Endothelial cell of umbilical vein (primary cell): ENCODE measurements around the gene SUCNR1. TPM values are rescaled to one million over a fixed set of nuclear protein-coding genes. Genes with fewer than 3 reads are reported as not detected.

Experiments used
- BruUV-seq: library from RNA; stranded (reverse); fragments of 400-500 nt; replicated peaks from 2 replicates; lab custom pipeline; 2021; lab: Mats Ljungman, UMichigan
- CTCF ChIA-PET: fragments of 300-600, 350-600 bp; sonication (Branson Sonifier 250); formaldehyde crosslinking; loops from one replicate; lab custom pipeline; 2021; ENCODE audit warnings: antibody characterized with exemption, inconsistent platforms; lab: Charles Lee
- POLR2A ChIA-PET: fragments of 300-600, 350-600 bp; sonication (Branson Sonifier 250); formaldehyde crosslinking; loops from one replicate; lab custom pipeline; 2021; ENCODE audit warnings: antibody characterized with exemption, inconsistent platforms; lab: Charles Lee
- DNase-seq: peaks from one replicate; pipeline ENCODE4 v3.0.0-alpha.2; 2011; ENCODE audit warnings: low read depth, low spot score
- FAIRE-seq: peaks from 2 replicates; lab custom pipeline; 2011; peaks lifted over from hg19 to GRCh38; lab: Jason Lieb, UNC
- H2AFZ ChIP-seq: 2 replicates; pipeline ENCODE4 v1.6.0; 2012; ENCODE audit warnings: low read depth, low read length, control low read depth, inconsistent platforms
- H3K27ac ChIP-seq: 2 replicates; pipeline ENCODE4 v1.5.1; 2011; ENCODE audit warnings: low read depth, mild to moderate bottlenecking, control low read depth, low read length, moderate library complexity; ENCODE audit not compliant: insufficient read depth
- H3K27me3 ChIP-seq, 2 experiments: 2 replicates each; pipeline versions ENCODE4 v1.6.0 to v1.6.1; 2011; ENCODE audit warnings: low read length in 2 of 2, mixed read lengths in 1 of 2; ENCODE audit not compliant: control insufficient read depth in 2 of 2, insufficient read depth in 2 of 2
- H3K36me3 ChIP-seq, 2 experiments: 2 replicates in 1 of 2; 3 replicates in 1 of 2; pipeline ENCODE4 v1.5.1; 2011; ENCODE audit warnings: low read length in 2 of 2, mild to moderate bottlenecking in 1 of 2, moderate library complexity in 1 of 2; ENCODE audit not compliant: control insufficient read depth in 2 of 2, insufficient read depth in 2 of 2; ENCODE audit errors: extremely low read depth in 1 of 2
- H3K4me1 ChIP-seq: 3 replicates; pipeline ENCODE4 v1.5.1; 2011; ENCODE audit warnings: mild to moderate bottlenecking, low read length; ENCODE audit not compliant: control insufficient read depth, insufficient read depth; ENCODE audit errors: extremely low read depth
- H3K4me2 ChIP-seq: 2 replicates; pipeline ENCODE4 v1.6.1; 2011; ENCODE audit warnings: low read length, control low read depth, mixed read lengths; ENCODE audit not compliant: insufficient read depth
- H3K4me3 ChIP-seq, 3 experiments: fragments of 200-600 bp in 1 of 3; sonication (generic), shearing (Covaris generic) in 1 of 3; replicated peaks in 1 of 3; 2 replicates each; pipeline ENCODE4 v1.5.1; 2011 to 2016; ENCODE audit warnings: control low read depth in 3 of 3, low read length in 3 of 3, mild to moderate bottlenecking in 2 of 3, inconsistent platforms in 1 of 3, low read depth in 1 of 3, moderate library complexity in 1 of 3; ENCODE audit not compliant: insufficient read depth in 1 of 3
- H3K79me2 ChIP-seq: 2 replicates; pipeline ENCODE4 v1.6.0; 2012; ENCODE audit warnings: low read length, inconsistent platforms; ENCODE audit not compliant: control insufficient read depth, insufficient read depth
- H3K9ac ChIP-seq: replicated peaks from 2 replicates; pipeline ENCODE3; 2011; ENCODE audit warnings: low read length, control low read depth; ENCODE audit not compliant: insufficient read depth; ENCODE audit errors: extremely low read depth
- H3K9me1 ChIP-seq: replicated peaks from 3 replicates; pipeline ENCODE4 v1.6.0; 2011; ENCODE audit warnings: mild to moderate bottlenecking, low read length; ENCODE audit not compliant: control insufficient read depth, insufficient read depth; ENCODE audit errors: extremely low read depth
- H3K9me3 ChIP-seq: replicated peaks from 2 replicates; pipeline ENCODE4 v1.5.1; 2012; ENCODE audit warnings: low read length, inconsistent platforms; ENCODE audit not compliant: control insufficient read depth, insufficient read depth
- H4K20me1 ChIP-seq: replicated peaks from 2 replicates; pipeline ENCODE3; 2011; ENCODE audit warnings: mild to moderate bottlenecking, low read length; ENCODE audit not compliant: control insufficient read depth, insufficient read depth; ENCODE audit errors: extremely low read depth
- CTCF ChIP-seq, 2 donors: IDR thresholded peaks; 1 replicate in 1 of 2; 2 replicates in 1 of 2; pipeline ENCODE4 v1.5.1; 2011; ENCODE audit warnings: low read length in 2 of 2, mild to moderate bottlenecking in 2 of 2, moderate library complexity in 2 of 2, control low read depth in 1 of 2, inconsistent platforms in 1 of 2, low read depth in 1 of 2; ENCODE audit not compliant: insufficient read depth in 1 of 2; ENCODE audit errors: extremely low read depth in 1 of 2
- EZH2 ChIP-seq: IDR thresholded peaks from 2 replicates; pipeline ENCODE4 v1.6.1; 2012; ENCODE audit warnings: borderline replicate concordance, low read depth, mild to moderate bottlenecking, moderate library complexity, low read length, inconsistent platforms; ENCODE audit not compliant: severe bottlenecking
- FOS ChIP-seq: IDR thresholded peaks from 2 replicates; pipeline ENCODE4 v1.6.1; 2011; ENCODE audit warnings: mild to moderate bottlenecking, low read length, moderate library complexity, borderline replicate concordance; ENCODE audit not compliant: insufficient read depth
- GATA2 ChIP-seq: IDR thresholded peaks from 2 replicates; pipeline ENCODE4 v1.7.0; 2011; ENCODE audit warnings: low read depth, mild to moderate bottlenecking, moderate library complexity, mixed read lengths, low read length; ENCODE audit not compliant: insufficient read length, insufficient read depth
- MAX ChIP-seq: IDR thresholded peaks from 2 replicates; pipeline ENCODE4 v1.6.1; 2011; ENCODE audit not compliant: insufficient read depth, insufficient read length
- MYC ChIP-seq: IDR thresholded peaks from one replicate; pipeline ENCODE4 v1.6.1; 2011; ENCODE audit warnings: mild to moderate bottlenecking, low read depth, low read length
- POLR2A ChIP-seq: IDR thresholded peaks from 2 replicates; pipeline ENCODE4 v1.6.1; 2012; ENCODE audit warnings: low read depth, mild to moderate bottlenecking, control low read depth, low read length
- POLR2AphosphoS5 ChIP-seq: IDR thresholded peaks from 2 replicates; pipeline ENCODE4 v1.6.1; 2012; ENCODE audit warnings: low read depth, mild to moderate bottlenecking, control low read depth, low read length, moderate library complexity; ENCODE audit not compliant: insufficient read depth
- dilution Hi-C: fragments of 300-500 bp; cut with MboI; formaldehyde crosslinking; loops from one replicate; pipeline ENCODE4 v1.15.0; 2019; ENCODE audit warnings: low sequenced_read_pairs; ENCODE audit not compliant: extremely low pct_ligation_motif_present
- intact Hi-C: fragments of 100-400 bp; cut with micrococcal nuclease; formaldehyde crosslinking; loops from one replicate; pipeline ENCODE4 v1.10.0; 2022
- polyA plus RNA-seq, 4 experiments: library from polyadenylated mRNA; depleted of rRNA in 3 of 4; stranded (reverse) in 3 of 4; unstranded in 1 of 4; fragments of >200 nt; gene quantifications; 2 replicates each; pipeline versions ENCODE4 v1.2.1 to v1.2.3, GENCODE V29; 2011 to 2012; ENCODE audit warnings: missing spikeins in 1 of 4
- total RNA-seq: library from RNA; stranded (reverse); gene quantifications from 2 replicates; pipeline ENCODE4 v1.2.3, GENCODE V29; 2021

The SUCNR1 gene
- total and polyA plus RNA-seq, 2 donors (not counting 3 experiments of a cell fraction or from before 2014, with no cell fraction given) = not detected

- Histone ChIP-seq H3K4me1 (peaks cover 21% of the 10 kb centered on the region), H2AFZ (no peak overlapping the region), H4K20me1 (no peaks in the 10 kb centered on the region), H3K27ac (no peak overlapping the region), H3K36me3 (no peaks in the 10 kb centered on the region), H3K4me2 (no peak overlapping the region), H3K9me1 (no peaks in the 10 kb centered on the region), H3K9me3 (no peaks in the 10 kb centered on the region), H3K9ac (peak overlapping the region; percentile 23), H3K27me3 (no peaks in the 10 kb centered on the region), H3K79me2 (no peaks in the 10 kb centered on the region), H3K4me3 (no peak overlapping the region)
- TF ChIP-seq MYC (no peak), FOS (no peak), POLR2AphosphoS5 (no peak)
- DNase-seq (no peak), FAIRE-seq (no peak)
- CTCF ChIA-PET = interaction anchor here (0.5 to 4.0 kb wide), 55 partner anchors 11 to 735 kb away, joined by 3 to 171 read pairs (median 4); partner anchors contain the start of gene IGSF10
- dilution Hi-C loops (no loop called here), intact Hi-C loops (loop anchor here (1.0 to 5.0 kb wide), 9 partner anchors 26 to 612 kb away; no protein-coding TSS in a partner anchor)
- POLR2A ChIA-PET = interaction anchor here (0.9 kb wide), 1 partner anchor 400 kb away, joined by 3 read pairs; no protein-coding TSS in a partner anchor
- BruUV-seq = no TSS peak
Measured at GRCh38 chr3:151839313-151839631, 34.2 kb upstream of the SUCNR1 start.

- H4K20me1 ChIP-seq = no peaks in the 10 kb centered on the region
- H3K4me3 ChIP-seq = no peak overlapping the region
- FAIRE-seq (no peak), DNase-seq (no peak)
- CTCF ChIA-PET = interaction anchor here (0.7 to 2.0 kb wide), 6 partner anchors 22 to 402 kb away, joined by 3 to 8 read pairs (median 3); no protein-coding TSS in a partner anchor
- no peak overlapping the region for H3K9ac ChIP-seq
- H3K27me3 ChIP-seq = no peaks in the 10 kb centered on the region
- POLR2A ChIA-PET = no interaction called here
- H3K4me2 ChIP-seq = peak overlapping the region; percentile 55
- no peaks in the 10 kb centered on the region for H3K9me3 ChIP-seq
- no peaks in the 10 kb centered on the region for H3K36me3 ChIP-seq
- TF ChIP-seq MAX (no peak), EZH2 (no peak), POLR2AphosphoS5 (no peak), GATA2 (no peak), POLR2A (no peak), CTCF (IDR thresholded peaks at IDR 0.05; ENCODE audit: extremely low read depth in 1 of 2, insufficient read depth in 1 of 2, low read depth in 1 of 2, low read length in 2 of 2) (no peak)
- H3K9me1 ChIP-seq = no peaks in the 10 kb centered on the region
- dilution Hi-C loops (no loop called here), intact Hi-C loops (loop anchor here (2.0 to 10.0 kb wide), 3 partner anchors 67 to 733 kb away; no protein-coding TSS in a partner anchor)
- no TSS peak for BruUV-seq
- peak overlapping the region; percentile 54 for H2AFZ ChIP-seq
- no peak overlapping the region for H3K27ac ChIP-seq
- H3K79me2 ChIP-seq = no peaks in the 10 kb centered on the region
- H3K4me1 ChIP-seq = peaks cover 20% of the 10 kb centered on the region
Measured at GRCh38 chr3:151841801-151842200, 31.6 kb upstream of the SUCNR1 start.
